Liver (tissue), 3 donors: ENCODE measurements around the gene TMX3.

Source experiments
- ATF3 ChIP-seq: IDR thresholded peaks from 2 replicates; pipeline ENCODE4 v1.6.1; 2016; ENCODE audit warnings: antibody characterized with exemption
- FOXA1 ChIP-seq: IDR thresholded peaks from 2 replicates; pipeline ENCODE4 v1.6.1; 2016; ENCODE audit warnings: antibody characterized with exemption
- HNF4A ChIP-seq, 2 donors: conservative IDR thresholded peaks; 2 replicates each; pipeline ENCODE4 v1.6.1; 2016; ENCODE audit warnings: antibody characterized with exemption in 2 of 2, mild to moderate bottlenecking in 2 of 2
- HNF4G ChIP-seq: IDR thresholded peaks from 2 replicates; pipeline ENCODE4 v1.6.1; 2016; ENCODE audit warnings: antibody characterized with exemption
- JUND ChIP-seq, 2 donors: IDR thresholded peaks; 2 replicates each; pipeline ENCODE4 v1.6.1; 2016; ENCODE audit warnings: antibody characterized with exemption in 2 of 2
- MAX ChIP-seq: IDR thresholded peaks from 2 replicates; pipeline ENCODE4 v1.6.1; 2016; ENCODE audit warnings: antibody characterized with exemption
- YY1 ChIP-seq: IDR thresholded peaks from 2 replicates; pipeline ENCODE4 v1.6.1; 2016; ENCODE audit warnings: antibody characterized with exemption, mild to moderate bottlenecking
- TF ChIP-seq, protein P1 (sequence below): fragments of 150-350 bp; IDR thresholded peaks from 2 replicates; pipeline ENCODE4 v1.5.1; 2017; ENCODE audit warnings: improper control_type of control experiment, low read depth, low read length; ENCODE audit not compliant: missing input control
- TF ChIP-seq, protein P2 (sequence below): IDR thresholded peaks from 2 replicates; pipeline ENCODE4 v1.6.1; 2016; ENCODE audit warnings: antibody characterized with exemption, mild to moderate bottlenecking
- TF ChIP-seq, protein P3 (sequence below): IDR thresholded peaks from 2 replicates; pipeline ENCODE4 v1.6.1; 2016; ENCODE audit warnings: antibody characterized with exemption
- donor health status: healthy.
- donor health status: healthy.

DNA sequence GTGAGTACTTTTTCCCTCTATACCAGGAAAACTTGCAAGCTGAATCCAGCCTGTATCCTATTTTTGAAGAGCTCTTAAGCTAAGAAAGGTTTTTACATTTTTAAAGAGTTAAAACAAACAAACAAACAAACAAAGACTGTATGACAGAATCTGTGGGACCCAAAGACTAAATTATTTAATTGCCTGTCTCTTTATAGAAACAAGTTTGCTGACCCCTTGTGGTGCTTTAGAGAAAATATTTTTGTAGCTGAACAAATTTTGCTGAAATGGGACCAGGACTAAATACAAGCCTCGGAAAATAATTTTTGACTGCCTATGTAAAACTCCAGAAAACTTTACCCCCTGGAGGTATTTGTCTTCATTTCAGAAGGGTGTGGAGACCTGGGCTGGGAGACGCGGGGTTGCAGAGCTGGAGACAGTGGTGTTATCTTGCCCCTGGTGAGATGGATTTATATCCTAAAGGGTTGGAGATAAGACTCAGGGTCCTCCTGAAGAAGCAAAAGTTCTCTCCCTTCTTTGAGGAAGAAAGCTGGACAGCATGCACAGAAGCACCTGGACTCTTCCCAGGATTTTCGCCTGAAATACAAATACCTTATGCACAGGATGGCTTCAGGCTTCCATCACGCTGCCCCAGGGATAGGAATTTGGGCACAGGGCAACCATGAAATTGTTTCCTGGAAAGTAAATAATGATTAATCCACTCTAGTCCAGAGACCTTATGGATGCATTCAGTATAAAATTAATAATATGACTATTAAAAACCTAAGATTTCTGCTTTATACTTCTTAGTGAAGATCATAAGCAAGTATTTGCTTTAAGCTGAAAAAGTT is 54.3 kb downstream of the TMX3 start:
- TF ChIP-seq MAX (no peak), JUND (IDR thresholded peaks at IDR 0.05) (no peak), ATF3 (no peak), HNF4A (conservative IDR thresholded peaks at IDR 0.05) (no peak), HNF4G (no peak), FOXA1 (no peak), YY1 (no peak)
- TF ChIP-seq, protein P1, sequence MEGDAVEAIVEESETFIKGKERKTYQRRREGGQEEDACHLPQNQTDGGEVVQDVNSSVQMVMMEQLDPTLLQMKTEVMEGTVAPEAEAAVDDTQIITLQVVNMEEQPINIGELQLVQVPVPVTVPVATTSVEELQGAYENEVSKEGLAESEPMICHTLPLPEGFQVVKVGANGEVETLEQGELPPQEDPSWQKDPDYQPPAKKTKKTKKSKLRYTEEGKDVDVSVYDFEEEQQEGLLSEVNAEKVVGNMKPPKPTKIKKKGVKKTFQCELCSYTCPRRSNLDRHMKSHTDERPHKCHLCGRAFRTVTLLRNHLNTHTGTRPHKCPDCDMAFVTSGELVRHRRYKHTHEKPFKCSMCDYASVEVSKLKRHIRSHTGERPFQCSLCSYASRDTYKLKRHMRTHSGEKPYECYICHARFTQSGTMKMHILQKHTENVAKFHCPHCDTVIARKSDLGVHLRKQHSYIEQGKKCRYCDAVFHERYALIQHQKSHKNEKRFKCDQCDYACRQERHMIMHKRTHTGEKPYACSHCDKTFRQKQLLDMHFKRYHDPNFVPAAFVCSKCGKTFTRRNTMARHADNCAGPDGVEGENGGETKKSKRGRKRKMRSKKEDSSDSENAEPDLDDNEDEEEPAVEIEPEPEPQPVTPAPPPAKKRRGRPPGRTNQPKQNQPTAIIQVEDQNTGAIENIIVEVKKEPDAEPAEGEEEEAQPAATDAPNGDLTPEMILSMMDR: peak; percentile 48
- TF ChIP-seq, protein P2, sequence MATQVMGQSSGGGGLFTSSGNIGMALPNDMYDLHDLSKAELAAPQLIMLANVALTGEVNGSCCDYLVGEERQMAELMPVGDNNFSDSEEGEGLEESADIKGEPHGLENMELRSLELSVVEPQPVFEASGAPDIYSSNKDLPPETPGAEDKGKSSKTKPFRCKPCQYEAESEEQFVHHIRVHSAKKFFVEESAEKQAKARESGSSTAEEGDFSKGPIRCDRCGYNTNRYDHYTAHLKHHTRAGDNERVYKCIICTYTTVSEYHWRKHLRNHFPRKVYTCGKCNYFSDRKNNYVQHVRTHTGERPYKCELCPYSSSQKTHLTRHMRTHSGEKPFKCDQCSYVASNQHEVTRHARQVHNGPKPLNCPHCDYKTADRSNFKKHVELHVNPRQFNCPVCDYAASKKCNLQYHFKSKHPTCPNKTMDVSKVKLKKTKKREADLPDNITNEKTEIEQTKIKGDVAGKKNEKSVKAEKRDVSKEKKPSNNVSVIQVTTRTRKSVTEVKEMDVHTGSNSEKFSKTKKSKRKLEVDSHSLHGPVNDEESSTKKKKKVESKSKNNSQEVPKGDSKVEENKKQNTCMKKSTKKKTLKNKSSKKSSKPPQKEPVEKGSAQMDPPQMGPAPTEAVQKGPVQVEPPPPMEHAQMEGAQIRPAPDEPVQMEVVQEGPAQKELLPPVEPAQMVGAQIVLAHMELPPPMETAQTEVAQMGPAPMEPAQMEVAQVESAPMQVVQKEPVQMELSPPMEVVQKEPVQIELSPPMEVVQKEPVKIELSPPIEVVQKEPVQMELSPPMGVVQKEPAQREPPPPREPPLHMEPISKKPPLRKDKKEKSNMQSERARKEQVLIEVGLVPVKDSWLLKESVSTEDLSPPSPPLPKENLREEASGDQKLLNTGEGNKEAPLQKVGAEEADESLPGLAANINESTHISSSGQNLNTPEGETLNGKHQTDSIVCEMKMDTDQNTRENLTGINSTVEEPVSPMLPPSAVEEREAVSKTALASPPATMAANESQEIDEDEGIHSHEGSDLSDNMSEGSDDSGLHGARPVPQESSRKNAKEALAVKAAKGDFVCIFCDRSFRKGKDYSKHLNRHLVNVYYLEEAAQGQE: no peak
- TF ChIP-seq, protein P3, sequence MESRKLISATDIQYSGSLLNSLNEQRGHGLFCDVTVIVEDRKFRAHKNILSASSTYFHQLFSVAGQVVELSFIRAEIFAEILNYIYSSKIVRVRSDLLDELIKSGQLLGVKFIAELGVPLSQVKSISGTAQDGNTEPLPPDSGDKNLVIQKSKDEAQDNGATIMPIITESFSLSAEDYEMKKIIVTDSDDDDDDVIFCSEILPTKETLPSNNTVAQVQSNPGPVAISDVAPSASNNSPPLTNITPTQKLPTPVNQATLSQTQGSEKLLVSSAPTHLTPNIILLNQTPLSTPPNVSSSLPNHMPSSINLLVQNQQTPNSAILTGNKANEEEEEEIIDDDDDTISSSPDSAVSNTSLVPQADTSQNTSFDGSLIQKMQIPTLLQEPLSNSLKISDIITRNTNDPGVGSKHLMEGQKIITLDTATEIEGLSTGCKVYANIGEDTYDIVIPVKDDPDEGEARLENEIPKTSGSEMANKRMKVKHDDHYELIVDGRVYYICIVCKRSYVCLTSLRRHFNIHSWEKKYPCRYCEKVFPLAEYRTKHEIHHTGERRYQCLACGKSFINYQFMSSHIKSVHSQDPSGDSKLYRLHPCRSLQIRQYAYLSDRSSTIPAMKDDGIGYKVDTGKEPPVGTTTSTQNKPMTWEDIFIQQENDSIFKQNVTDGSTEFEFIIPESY: no peak
